GM18498 (cell line): ENCODE data around the gene SPECC1.
"Not testable (repeated sequence)": the region's sequence is repeated elsewhere in the genome, so short reads cannot be mapped to it uniquely, and the experiment has no call there.

Experiments used
- ATAC-seq: cut with Tn5 transposase; IDR thresholded peaks from one replicate; pipeline ENCODE4 v1.9.1; 2021; ENCODE audit warnings: mild to moderate bottlenecking, moderate library complexity; ENCODE audit not compliant: unreplicated experiment

Gene SPECC1

DNA sequence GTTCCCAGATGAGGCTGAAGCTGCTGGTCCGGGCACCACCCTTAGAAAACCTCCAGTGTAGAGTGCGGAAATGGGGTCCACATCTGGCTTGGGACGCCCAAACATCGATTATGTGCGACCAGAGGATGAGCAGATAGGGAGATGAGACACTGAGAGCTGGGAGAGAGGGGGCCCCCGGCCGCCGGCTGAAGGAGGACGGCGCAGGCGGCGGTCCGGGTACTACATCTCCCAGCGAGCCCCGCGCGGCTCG lies 182 bp upstream of the SPECC1 start:
- no peak for ATAC-seq

DNA sequence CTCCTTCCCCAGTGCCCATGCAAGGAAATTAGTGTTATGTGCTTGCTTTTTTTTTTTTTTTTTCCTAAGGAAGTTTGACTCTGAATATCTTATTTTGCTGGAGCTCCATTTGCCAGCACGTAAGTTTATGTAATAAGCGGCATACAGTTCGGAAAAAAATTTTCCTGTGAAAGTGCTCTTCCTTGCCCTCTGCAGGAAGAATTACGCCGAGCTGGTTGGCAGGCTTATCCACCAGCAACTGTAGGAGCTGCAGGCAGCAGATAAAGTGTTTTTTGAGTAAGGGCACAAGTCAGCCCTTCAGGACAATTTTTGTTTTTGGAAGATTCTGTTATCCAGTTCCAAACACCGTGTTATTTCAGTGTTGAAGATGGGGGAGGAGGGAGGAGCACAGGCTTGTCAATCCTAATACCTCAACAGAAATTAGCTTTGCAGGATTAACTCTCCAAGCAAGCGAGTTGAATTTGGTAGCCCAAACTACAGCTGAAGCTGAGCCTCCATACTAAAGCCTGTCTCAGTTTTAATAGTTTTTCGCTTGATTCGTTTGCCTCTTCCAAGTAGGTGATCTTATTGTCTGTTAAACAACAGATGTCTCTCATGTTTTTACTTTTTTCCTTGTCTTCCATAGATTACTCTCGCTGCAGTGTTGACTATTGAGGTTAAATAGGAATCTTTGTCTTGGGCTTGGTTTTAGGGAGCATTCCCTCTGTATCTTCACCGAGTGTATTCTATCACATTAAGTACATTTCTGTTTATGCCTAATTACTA lies 1.1 kb downstream of the SPECC1 start:
- no peak for ATAC-seq

DNA sequence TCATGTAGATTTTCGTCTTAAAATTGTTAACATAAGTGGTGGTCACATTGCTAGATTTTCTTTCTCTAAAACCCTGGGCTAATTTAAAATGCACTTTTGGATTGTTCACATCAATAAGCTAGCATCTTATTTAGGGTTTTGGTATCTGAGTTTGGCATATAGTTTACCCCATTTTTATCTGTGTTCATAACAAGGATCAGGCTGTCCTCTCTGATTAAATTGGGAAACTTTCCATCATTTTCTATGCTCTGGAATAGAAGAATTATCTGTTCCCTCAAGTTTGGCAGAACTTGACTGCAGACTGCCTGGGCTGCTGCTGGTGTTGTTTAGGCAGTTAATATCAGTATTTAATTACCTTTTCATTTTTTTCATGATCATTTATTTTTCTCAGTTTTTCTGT lies 1.8 kb downstream of the SPECC1 start:
- no peak for ATAC-seq

DNA sequence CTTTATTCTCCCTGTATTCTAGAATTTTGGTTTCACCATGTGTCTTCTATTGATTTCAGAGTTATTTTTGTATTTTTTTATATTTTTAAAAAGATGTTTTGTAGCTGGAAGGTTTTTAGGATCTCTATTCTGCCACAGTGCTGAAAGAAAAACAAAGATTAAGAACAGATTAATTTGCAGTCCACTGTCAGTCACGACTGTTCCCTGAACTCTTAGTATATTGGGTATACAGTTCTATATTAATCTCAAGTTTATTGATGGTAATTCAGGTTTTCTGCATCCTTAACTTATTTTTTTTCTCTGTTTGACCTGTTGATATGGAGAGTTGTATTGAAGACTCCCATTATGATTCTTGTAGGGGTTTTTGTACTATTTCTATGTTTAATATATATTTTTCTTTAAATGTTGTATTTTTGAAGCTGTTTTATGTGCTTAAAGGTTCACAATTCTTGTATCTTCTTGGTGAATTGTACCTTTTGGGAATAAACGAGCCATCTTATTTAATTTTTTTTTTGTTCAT lies 2.9 kb downstream of the SPECC1 start:
- no peak for ATAC-seq

DNA sequence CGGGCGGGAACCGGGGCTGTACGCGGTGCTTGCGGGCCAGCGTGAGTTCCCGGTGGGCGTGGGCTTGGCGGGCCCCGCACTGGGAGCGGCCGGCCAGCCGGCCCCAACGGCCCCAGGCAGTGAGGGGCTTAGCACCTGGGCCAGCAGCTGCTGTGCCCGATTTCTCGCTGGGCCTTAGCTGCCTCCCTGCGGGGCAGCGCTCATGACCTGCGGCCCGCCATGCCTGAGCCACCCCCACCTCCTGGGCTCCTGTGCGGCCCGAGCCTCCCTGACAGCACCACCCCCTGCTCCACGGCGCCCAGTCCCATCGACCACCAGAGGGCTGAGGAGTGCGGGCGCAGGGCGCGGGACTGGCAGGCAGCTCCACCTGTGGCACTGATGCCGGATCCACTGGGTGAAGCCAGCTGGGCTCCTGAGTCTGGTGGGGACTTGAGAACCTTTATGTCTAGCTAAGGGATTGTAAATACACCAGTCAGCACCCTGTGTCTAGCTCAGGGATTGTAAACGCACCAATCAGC lies 7.4 kb downstream of the SPECC1 start:
- not testable (repeated sequence) for ATAC-seq

DNA sequence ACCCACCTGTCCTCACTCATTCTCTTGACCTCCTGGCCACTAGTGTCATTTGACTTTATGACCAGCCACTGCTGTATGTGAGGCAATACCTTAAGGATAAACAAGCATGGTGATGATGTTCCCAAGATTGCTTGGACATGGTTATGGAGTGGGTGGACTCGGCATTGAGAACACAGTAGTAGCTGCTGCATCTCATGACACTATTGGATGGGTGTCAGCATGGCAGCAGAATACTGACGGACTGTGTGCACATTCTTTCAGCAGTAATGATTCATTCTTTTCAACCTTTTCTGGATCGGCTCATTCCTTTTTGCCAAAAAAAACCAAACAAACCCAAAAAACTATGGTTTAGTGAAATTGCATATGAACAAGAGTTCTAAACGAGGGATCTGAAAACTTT lies 13.5 kb downstream of the SPECC1 start:
- ATAC-seq, result no peak

DNA sequence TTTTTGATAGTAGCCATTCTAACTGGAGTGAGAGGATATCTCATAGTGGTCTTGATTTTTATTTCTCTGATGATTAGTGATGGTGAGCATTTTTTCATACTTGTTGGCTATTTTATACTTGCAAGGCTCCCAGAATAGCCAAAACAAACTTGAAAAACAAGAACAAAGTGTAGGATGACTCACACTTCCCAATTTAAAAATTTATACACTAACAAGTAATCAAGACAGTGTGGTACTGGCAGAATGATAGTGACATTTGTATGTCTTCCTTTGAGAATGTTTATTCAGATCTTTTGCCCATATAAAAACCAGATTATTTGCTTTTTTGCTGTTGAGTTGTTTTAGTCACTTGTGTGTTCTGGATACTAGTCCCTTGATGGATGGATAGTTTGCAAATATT lies 17.8 kb downstream of the SPECC1 start:
- ATAC-seq, result no peak

DNA sequence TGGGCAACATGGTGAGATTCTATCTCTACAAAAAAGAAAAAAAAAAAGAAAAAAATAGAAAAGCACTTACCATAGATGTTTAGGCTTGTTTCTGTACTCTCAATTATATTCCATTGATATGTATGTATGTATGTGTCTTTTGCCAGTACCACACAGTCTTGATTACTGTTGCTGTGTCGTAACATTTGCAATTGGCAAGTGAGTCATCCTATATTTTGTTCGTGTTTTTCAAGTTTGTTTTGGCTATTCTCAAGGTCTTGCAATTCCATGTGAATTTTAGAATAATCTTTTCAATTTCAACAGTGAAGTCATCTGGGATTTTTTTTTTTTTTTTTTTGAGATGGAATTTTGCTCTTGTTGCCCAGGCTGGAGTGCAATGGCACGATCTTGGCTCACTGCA lies 19.3 kb downstream of the SPECC1 start:
- ATAC-seq, result no peak

DNA sequence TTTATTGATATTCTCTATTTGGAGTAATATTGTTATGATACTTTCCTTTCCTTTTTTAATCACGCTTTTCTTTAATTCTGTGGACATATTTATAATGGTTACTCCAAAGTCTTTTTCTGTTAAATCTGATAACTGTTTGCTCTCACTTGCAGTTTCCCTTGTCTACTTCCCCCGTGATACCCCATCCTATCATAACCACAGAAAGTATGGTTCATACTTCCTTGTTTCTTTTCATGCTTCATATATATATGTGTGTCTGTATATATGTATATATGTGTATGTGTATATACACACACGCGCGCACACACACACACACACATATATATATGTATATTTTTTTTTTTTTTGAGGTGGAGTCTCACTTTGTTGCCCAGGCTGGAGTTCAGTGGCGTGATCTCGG lies 23.5 kb downstream of the SPECC1 start:
- no peak for ATAC-seq

DNA sequence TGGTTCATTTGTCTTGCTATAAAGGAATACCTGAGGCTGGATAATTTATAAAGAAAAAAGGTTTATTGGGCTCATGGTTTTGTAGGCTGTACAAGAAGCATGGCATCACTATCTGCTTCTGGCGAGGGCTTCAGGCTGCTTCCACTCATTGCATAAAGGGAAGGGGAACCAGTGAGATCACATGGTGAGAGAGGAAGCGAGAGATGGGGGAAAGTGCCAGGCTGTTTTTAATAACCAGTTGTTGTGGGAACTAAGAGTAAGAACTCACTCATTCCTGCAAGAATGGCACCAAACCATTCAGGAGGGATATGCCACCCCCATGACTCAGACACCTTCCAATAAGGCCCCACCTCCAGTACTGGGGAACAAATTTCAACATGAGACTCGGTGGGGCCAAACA lies 24.3 kb downstream of the SPECC1 start:
- ATAC-seq, result no peak

DNA sequence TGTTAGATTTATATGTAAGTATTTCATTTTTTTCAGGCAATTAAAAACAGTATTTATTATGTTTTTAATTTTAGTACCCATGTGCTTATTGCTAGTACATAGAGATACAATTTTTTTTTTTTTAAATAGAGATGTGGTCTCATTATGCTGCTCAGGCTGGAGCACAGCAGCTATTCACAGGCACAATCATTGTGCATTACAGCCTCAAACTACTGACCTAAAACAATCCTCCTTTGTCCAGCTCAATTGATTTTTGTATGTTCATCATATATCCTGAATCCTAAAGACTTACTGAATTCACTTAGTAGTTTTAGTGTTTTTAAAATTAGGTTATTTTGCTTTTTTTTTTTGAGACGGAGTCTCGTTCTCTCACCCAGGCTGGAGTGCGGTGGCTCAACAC lies 26.3 kb downstream of the SPECC1 start:
- ATAC-seq, result no peak

DNA sequence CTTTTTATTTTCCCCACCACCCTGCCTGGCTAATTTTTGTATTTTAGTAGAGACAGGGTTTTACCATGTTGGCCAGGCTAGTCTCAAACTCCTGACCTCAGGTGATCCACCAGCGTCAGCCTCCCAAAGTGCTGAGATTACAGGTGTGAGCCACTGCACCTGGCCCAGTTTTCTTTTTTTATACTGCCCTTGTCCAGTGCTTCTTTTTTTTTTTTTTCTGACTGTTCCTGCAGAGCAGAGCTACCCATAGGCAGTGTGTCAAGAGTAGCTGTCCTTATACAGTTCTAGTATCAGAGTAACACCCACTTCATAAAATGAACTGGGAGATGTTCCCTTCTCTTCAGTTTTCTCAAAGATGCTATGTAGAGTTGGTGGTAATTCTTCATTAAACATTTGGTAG lies 28.1 kb downstream of the SPECC1 start:
- ATAC-seq, result not testable (repeated sequence)

DNA sequence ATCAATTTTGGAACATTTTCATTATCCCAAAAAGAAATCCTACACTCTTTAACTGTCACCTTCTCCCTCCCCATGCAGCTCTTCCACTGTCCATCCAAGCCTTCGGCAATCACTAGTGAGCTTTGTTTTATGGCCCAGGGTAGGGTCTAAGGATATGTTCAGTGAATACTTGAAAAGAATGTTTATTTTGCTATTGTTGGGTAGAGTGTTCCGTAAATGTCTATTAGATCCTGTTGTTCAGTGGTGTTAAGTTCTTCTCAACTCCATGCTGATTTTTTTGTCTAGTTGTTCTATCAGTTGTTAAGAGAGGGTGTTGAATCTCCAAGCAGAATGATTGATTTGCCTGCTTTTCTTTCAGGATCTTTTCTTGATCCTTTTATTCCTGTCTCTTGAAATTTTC lies 29.9 kb downstream of the SPECC1 start:
- ATAC-seq, result no peak

DNA sequence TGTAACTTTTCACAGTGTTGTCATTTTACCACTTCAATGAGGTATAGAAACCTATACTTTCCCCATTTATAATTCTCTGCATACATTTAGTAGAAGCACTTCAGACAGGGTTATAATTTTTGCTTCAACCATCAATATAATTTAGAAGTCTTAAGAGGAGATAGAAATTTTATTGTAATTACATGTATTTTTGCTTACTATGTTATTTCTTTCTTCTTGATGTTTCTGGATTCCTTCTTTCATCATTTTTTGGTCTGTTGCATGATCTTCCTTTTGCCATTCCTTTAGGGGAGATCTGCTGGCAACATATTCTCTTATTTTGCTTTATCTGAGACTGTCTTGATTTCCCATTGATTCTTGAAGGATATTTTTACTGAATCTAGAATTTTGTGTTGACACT lies 31.1 kb downstream of the SPECC1 start:
- ATAC-seq, result no peak

DNA sequence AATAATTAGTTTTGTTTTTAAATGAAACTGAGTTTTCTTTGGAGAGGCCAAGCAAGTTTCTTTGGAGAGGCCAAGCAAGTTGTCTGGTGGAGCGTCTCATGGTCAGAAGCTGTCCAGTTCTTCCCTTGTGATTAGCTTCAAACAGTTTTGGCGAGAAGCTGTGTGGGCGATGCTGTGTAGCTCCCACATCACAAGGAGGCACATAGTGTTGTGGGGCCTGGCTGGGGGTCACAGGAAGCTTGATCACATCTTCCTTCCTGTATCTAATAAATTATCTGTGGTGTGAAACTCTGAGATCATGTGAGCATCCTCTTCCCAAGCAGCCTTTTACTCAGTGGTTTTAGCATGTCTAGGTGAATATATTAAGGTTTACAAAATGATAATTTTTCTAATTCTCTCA lies 33.9 kb downstream of the SPECC1 start:
- ATAC-seq, result no peak

DNA sequence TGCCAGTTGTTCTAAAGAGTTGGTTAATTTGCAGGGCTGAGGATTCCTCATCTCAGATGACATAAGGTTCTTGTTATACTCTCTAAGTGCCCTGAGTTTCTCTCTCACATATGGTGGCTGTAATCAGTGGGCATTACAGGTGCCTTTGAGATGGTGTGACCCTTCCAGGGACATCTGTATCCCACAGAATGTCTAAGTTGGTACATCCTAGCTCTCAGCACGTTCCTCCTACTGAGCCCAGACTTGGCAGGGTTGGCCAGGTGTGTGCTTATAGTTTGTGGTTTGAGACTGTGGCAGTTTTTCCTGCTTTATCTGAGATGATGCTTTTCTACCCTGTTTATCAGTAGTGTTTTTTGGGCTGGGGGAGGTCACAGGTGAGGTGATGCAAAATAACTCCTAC lies 36.3 kb downstream of the SPECC1 start:
- ATAC-seq, result no peak

DNA sequence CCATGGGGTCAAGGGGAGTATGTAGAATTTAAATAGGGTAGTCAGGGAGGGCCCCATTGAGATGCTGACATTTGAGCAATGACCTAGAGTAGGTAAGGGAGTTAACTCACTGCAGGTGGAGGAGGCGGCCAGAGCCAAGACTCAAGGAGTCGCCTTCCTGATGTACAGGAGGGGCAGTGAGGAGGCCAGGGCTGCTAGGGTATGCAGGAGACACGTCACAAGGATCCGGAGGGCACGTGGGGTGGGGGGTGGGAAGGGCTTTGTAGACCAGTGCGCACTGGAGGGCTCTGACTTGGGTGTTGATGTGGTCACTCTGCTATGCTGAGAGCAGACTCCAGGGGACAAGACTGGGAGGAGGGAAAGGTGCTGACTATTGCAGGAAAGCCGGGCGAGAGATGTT lies 37.5 kb downstream of the SPECC1 start:
- ATAC-seq, result no peak

DNA sequence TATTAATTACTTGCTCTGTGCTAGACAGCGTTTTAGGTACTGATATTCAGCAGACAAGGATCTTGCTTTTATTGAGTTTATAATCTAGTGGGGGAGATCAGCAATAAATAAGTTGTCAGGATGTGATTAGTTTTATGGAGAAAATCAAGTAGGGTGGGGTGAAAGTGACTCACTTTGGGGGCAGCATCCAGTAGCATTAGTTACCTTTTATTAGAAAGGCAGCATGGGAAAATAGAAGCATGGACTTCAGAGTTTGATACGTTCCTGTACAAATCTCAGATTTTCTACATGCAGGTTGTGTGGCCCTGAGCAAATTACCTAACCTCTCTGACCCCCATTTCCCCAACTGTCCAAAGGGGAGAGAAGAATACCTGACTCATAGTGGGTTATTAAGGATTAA lies 42.5 kb downstream of the SPECC1 start:
- no peak for ATAC-seq

DNA sequence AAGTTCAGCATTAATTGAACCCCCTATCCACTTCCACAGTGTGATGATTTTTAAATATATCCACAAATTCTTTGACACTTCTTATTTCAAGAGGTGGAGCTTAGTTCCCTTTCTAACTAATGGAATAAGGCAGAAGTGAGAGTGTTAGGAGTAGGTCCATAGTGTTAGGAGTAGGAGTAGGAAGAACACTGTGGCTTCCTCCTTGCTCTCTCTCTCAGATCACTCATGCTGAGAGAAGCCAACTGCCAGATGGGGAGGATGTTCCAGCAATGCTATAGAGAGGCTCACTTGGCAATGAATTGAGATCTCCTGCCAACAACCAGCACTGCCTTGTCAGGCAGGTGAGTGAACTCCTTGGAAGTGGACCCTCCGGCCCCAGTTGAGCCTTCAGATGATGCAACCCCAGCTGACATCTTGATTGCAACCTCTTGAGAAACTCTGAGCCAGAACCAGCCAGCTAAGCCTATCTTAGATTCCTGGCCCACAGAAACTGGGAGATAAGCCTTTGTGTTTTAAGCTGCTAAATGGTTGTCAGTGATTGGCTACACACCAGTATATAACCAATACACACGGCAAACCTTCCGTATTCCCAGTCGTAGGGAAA lies 44.3 kb downstream of the SPECC1 start:
- no peak for ATAC-seq

DNA sequence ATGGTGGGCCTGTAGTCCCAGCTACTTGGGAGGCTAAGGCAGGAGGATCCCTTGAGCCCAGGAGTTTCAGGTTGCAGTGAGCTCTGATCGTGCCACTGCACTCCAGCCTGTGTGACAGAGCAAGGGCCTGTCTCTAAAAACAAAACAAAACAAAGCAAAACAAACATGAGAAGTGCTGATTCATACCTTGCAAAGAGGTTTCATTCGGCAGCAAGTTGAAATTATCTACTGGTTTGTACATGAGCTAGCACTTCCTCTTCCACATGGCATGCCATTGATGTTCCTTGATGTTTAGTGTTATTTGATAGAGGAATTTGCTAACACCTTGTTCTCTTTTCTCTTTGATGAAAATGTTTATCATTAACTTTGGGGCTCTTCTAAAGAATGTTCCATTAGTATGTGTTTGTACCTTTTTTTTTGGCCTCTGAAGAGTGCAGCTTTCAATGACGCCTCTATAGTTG lies 50.6 kb downstream of the SPECC1 start:
- no peak for ATAC-seq

DNA sequence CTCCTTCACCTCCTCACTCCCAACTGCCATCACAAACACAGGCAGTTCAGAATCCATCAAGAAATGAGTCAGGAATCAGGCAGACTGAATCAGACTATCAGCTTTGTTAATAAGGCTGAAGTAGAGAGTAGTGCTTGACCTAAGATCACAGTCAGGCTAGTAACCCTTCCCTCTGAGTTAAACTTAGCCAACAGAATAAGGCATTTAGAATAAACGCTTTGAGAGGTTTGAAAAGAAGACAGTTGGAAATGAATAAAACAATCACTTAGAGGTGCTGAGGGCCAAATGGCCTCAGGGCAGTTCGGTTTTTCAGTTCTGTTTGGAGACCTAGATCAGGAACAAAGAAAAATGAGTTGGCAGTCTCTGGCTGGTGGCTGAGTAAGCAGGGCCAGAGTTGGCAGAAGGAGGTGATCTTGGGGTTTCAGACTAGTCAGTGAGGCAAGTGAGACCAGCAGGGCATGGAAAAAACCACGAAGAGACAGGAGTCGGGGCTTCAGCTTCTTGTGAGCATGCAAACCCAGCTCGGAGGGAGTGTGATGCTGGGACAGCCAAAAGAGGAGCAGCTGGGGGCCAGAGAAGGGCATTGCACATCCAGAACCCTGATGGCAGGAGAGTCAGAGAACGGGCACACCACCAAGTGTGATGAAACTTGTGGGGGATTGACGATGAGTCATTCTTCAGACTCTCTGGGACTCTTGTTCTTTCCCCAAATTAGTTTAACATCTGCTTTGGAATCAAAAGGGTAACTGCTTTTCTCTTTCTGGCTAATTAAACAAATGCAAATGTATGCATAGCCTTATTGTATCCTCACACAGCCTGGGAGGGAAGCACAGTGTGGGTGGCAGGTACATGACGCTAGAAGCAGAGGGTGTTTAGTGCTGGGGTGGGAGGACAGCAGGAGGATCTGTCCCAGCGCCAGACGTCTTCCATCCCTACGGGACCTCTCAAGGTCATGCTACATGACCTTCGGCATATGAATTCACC lies 54.8 kb downstream of the SPECC1 start:
- ATAC-seq, result peak; percentile 62
